Loucy (cell line): Measurements from ENCODE around the gene CNNM3.

Source experiments
- H2AFZ ChIP-seq: fragments of 200-600 bp; sonication (generic); 2 replicates; pipeline ENCODE4 v1.6.0; 2016; ENCODE audit warnings: antibody characterized with exemption, mild to moderate bottlenecking, low read length, moderate library complexity
- H3F3A ChIP-seq: fragments of 200-600 bp; 2 replicates; pipeline ENCODE4 v1.6.0; 2016; ENCODE audit warnings: antibody characterized with exemption, low read depth, mild to moderate bottlenecking
- H3K27me3 ChIP-seq: fragments of 200-600 bp; sonication (generic); 2 replicates; pipeline ENCODE4 v1.6.1; 2014; ENCODE audit warnings: low read length, mild to moderate bottlenecking; ENCODE audit not compliant: insufficient read depth, poor library complexity, severe bottlenecking
- H3K36me3 ChIP-seq: fragments of 200-600 bp; sonication (generic); 2 replicates; pipeline ENCODE4 v1.6.1; 2016; ENCODE audit warnings: low read length; ENCODE audit not compliant: insufficient read depth
- H3K4me1 ChIP-seq: fragments of 200-600 bp; sonication (generic); 2 replicates; pipeline ENCODE4 v1.5.1; 2014; ENCODE audit warnings: low read length, mild to moderate bottlenecking; ENCODE audit not compliant: insufficient read depth, poor library complexity, severe bottlenecking
- H3K4me2 ChIP-seq: fragments of 200-600 bp; sonication (generic); 2 replicates; pipeline ENCODE4 v1.6.0; 2014; ENCODE audit warnings: antibody characterized with exemption, low read length, low read depth, mild to moderate bottlenecking; ENCODE audit not compliant: poor library complexity, severe bottlenecking
- H3K4me3 ChIP-seq: fragments of 200-600 bp; sonication (generic); 2 replicates; pipeline ENCODE4 v1.5.1; 2014; ENCODE audit warnings: low read length, mild to moderate bottlenecking, mixed read lengths; ENCODE audit not compliant: poor library complexity, severe bottlenecking
- H3K79me2 ChIP-seq: fragments of 200-600 bp; sonication (generic); 2 replicates; pipeline ENCODE4 v1.6.1; 2014; ENCODE audit warnings: low read length; ENCODE audit not compliant: insufficient read depth
- H3K9ac ChIP-seq: fragments of 200-600 bp; sonication (generic); 2 replicates; pipeline ENCODE4 v1.6.0; 2014; ENCODE audit warnings: mild to moderate bottlenecking, low read depth, low read length, moderate library complexity; ENCODE audit not compliant: poor library complexity, severe bottlenecking
- H3K9me2 ChIP-seq: fragments of 200-600 bp; sonication (generic); replicated peaks from 2 replicates; pipeline ENCODE4 v1.6.1; 2016; ENCODE audit warnings: low read depth, low read length, mixed read lengths
- H3K9me3 ChIP-seq: fragments of 200-600 bp; sonication (generic); 2 replicates; pipeline ENCODE4 v1.6.1; 2014; ENCODE audit warnings: mild to moderate bottlenecking, antibody characterized with exemption, low read length, low read depth; ENCODE audit not compliant: insufficient read depth
- H4K20me1 ChIP-seq: fragments of 200-600 bp; sonication (generic); 2 replicates; pipeline ENCODE4 v1.6.0; 2014; ENCODE audit warnings: antibody characterized with exemption, low read length, mild to moderate bottlenecking; ENCODE audit not compliant: insufficient read depth, poor library complexity, severe bottlenecking
- EZH2phosphoT487 ChIP-seq: fragments of 200-600 bp; IDR thresholded peaks from 2 replicates; pipeline ENCODE4 v1.6.1; 2018; ENCODE audit warnings: antibody characterized with exemption, mild to moderate bottlenecking, moderate library complexity, borderline replicate concordance
- TF ChIP-seq, protein P1 (sequence below): fragments of 200-600 bp; sonication (generic); conservative IDR thresholded peaks from 2 replicates; pipeline ENCODE4 v1.5.1; 2014; ENCODE audit warnings: mild to moderate bottlenecking, antibody characterized with exemption, low read length

CNNM3 gene

GRCh38 chr2:96816127-96816835 is at the start of gene CNNM3:
Gene CNNM3 (plus strand): TSS chr2:96816268. CDS start chr2:96816278, 10 bp downstream.
- no peaks in the 10 kb centered on the region for H3K9me3 ChIP-seq
- H3K9me2 ChIP-seq = no peaks in the 10 kb centered on the region
- peak within 1 kb of the TSS; percentile 99 for H3K4me2 ChIP-seq
- peaks cover 48% of the 10 kb centered on the region for H3K4me1 ChIP-seq
- H4K20me1 ChIP-seq = peaks cover 43% of the 10 kb centered on the region
- no peaks in the 10 kb centered on the region for H3K36me3 ChIP-seq
- H3K27me3 ChIP-seq = no peaks in the 10 kb centered on the region
- H3K79me2 ChIP-seq = peaks cover 45% of the 10 kb centered on the region
- peak within 1 kb of the TSS; percentile 74 for H3K9ac ChIP-seq
- TF ChIP-seq, protein P1, sequence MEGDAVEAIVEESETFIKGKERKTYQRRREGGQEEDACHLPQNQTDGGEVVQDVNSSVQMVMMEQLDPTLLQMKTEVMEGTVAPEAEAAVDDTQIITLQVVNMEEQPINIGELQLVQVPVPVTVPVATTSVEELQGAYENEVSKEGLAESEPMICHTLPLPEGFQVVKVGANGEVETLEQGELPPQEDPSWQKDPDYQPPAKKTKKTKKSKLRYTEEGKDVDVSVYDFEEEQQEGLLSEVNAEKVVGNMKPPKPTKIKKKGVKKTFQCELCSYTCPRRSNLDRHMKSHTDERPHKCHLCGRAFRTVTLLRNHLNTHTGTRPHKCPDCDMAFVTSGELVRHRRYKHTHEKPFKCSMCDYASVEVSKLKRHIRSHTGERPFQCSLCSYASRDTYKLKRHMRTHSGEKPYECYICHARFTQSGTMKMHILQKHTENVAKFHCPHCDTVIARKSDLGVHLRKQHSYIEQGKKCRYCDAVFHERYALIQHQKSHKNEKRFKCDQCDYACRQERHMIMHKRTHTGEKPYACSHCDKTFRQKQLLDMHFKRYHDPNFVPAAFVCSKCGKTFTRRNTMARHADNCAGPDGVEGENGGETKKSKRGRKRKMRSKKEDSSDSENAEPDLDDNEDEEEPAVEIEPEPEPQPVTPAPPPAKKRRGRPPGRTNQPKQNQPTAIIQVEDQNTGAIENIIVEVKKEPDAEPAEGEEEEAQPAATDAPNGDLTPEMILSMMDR = no peak; the same call in 1 of the 2 replicates
- no peak for TF ChIP-seq EZH2phosphoT487
- no peaks in the 10 kb centered on the region for H3F3A ChIP-seq
- peak within 1 kb of the TSS; percentile 94 for H2AFZ ChIP-seq
- peak within 1 kb of the TSS; percentile 85 for H3K4me3 ChIP-seq

DNA sequence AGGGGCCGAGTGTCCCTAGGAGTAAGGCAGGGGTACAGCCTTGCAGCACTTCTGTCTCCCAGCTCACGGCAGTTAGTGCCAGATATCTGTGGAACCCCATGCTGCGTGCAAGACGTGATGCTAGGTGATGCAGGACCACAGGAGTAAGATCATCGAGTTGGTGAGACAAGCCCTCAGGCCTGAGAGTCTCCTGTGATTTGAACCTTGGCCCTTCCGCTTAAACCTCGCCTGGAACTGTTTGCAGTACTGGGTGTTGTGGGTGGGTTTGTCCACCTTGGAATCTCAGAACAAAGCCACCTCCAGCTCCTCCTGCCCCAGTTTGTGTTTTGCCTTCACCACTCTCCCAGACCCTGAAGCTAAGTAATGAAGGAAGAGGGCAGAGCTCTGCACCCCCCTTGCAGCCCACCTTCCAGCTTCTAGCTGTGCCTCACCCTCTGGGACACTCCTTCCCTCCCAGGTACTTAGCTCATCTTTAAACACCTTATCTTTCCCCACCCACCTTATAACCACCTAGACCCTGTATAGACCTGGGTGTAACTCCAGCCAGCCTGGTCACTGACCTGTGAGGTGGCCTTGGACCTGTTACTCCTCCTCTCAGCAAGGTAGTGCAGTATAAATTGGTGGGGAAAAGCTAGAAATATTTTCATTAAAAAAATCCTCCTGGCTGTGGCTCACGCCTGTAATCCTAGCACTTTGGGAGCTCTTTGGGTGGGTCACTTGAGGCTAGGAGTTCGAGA is 48.8 kb upstream of the CNNM3 start:
- Histone ChIP-seq H3K9me3 (no peaks in the 10 kb centered on the region), H3K9ac (no peak overlapping the region), H3K79me2 (no peaks in the 10 kb centered on the region), H3K4me1 (peaks cover 24% of the 10 kb centered on the region), H3F3A (no peaks in the 10 kb centered on the region), H3K4me3 (no peak overlapping the region), H3K27me3 (no peaks in the 10 kb centered on the region), H3K9me2 (no peaks in the 10 kb centered on the region), H4K20me1 (no peaks in the 10 kb centered on the region), H3K36me3 (no peaks in the 10 kb centered on the region), H2AFZ (no peak overlapping the region), H3K4me2 (peak overlapping the region; percentile 27)
- no peak for TF ChIP-seq EZH2phosphoT487
- TF ChIP-seq, protein P1 = no peak

DNA sequence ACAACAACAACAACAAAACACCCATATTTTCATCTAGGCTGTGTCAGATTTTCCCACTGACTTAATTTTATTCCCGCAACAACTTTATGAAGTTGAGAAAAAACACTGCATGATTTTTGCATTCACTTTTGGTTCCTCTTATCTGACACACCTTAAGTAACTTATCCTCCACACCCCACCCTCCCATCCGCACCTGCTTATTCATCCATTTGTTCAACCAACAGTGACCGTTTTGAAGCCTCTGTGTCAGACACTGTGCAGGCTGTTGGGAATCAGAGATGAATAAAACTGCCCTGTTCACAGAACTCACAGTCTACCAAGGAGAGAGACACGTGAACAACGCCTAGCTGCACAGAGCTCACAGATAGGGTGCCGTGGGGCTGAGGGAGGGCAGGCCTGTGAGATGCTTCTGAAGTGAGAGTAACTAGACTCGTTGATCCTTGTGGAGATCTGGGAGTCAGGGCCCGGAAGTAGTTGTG is 47.9 kb upstream of the CNNM3 start:
- Histone ChIP-seq H3K4me1 (peaks cover 16% of the 10 kb centered on the region), H3K79me2 (no peaks in the 10 kb centered on the region), H3K9ac (no peak overlapping the region), H2AFZ (no peak overlapping the region), H3K4me3 (no peak overlapping the region), H3K4me2 (no peak overlapping the region), H3K36me3 (no peaks in the 10 kb centered on the region), H3K9me2 (no peaks in the 10 kb centered on the region), H4K20me1 (no peaks in the 10 kb centered on the region), H3K9me3 (no peaks in the 10 kb centered on the region), H3F3A (no peaks in the 10 kb centered on the region), H3K27me3 (no peaks in the 10 kb centered on the region)
- no peak for TF ChIP-seq EZH2phosphoT487
- TF ChIP-seq, protein P1 = no peak
